Measurements from ENCODE around the gene MRGPRG.

GRCh38 chr11:3228445-3228829, 9.8 kb upstream of the MRGPRG start:
- no peak for TF ChIP-seq ZNF644 (tag; IDR thresholded peaks at IDR 0.05; ENCODE audit: low read depth)
- no peak for TF ChIP-seq ZZZ3 (IDR thresholded peaks at IDR 0.05)
- no peak for TF ChIP-seq USF2 (CRISPR knock-in tag; IDR thresholded peaks at IDR 0.05)
- TF ChIP-seq JUN (IDR thresholded peaks at IDR 0.05; ENCODE audit: borderline replicate concordance, low read depth, low read length), result no peak
- no peak for TF ChIP-seq JUN (CRISPR knock-in tag; IDR thresholded peaks at IDR 0.05; ENCODE audit: borderline replicate concordance)

Data from K562 (cell line).